GM12865 (cell line): ENCODE measurements around the gene SCNN1B.
"Not testable (repeated sequence)": the region's sequence is repeated elsewhere in the genome, so short reads cannot be mapped to it uniquely, and the experiment has no call there.

ENCODE experiments used
- DNase-seq: peaks from one replicate; pipeline ENCODE4 v3.0.0; 2010; ENCODE audit warnings: low read depth
- H3K4me3 ChIP-seq: 2 replicates; pipeline ENCODE4 v1.5.1; 2011; ENCODE audit warnings: mild to moderate bottlenecking, low read depth, low read length, control low read depth
- CTCF ChIP-seq: IDR thresholded peaks from 2 replicates; pipeline ENCODE4 v1.5.1; 2011; ENCODE audit warnings: low read length, control low read depth, low read depth, inconsistent platforms; ENCODE audit not compliant: insufficient read depth; ENCODE audit errors: missing control alignments

The SCNN1B gene

GRCh38 chr16:23384878-23385277, 82.8 kb downstream of the SCNN1B start:
- TF ChIP-seq CTCF = no peak
- DNase-seq = peak; percentile 26
- no peak overlapping the region for H3K4me3 ChIP-seq

GRCh38 chr16:23385441-23385840, 83.3 kb downstream of the SCNN1B start:
- H3K4me3 ChIP-seq = no peak overlapping the region
- no peak for DNase-seq
- no peak for TF ChIP-seq CTCF

- TF ChIP-seq CTCF = no peak
- no peak for DNase-seq
- H3K4me3 ChIP-seq = no peak overlapping the region
These were observed 85.6 kb downstream of the SCNN1B start for GRCh38 chr16:23387666-23388065.

DNA sequence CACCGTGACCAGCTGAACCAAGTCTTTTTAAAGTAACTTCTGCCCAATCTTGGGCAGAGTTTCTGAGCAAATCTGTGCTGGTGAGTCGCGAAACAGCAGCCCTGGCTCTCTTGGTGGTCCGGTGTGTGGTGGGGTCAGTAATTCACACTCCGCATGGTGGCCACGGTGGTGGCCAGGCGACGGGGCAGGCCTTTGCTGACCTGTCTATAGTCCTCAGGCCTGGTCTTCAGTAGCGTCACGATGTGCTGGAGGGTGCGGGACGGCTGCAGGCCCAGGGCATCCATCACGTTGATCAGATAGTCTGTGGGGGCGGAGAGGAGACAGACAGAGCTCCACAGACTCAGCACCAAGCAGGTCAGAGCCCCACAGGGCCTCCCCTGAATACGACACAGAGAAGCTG, 86.7 kb downstream of the SCNN1B start:
- DNase-seq = no peak
- no peak for TF ChIP-seq CTCF
- no peak overlapping the region for H3K4me3 ChIP-seq

- DNase-seq = no peak
- no peak overlapping the region for H3K4me3 ChIP-seq
- no peak for TF ChIP-seq CTCF
These were observed 87.1 kb downstream of the SCNN1B start for GRCh38 chr16:23389201-23389600.

- not testable (repeated sequence) for DNase-seq, H3K4me3 ChIP-seq
These were observed 87.8 kb downstream of the SCNN1B start for GRCh38 chr16:23389936-23390335.

DNA sequence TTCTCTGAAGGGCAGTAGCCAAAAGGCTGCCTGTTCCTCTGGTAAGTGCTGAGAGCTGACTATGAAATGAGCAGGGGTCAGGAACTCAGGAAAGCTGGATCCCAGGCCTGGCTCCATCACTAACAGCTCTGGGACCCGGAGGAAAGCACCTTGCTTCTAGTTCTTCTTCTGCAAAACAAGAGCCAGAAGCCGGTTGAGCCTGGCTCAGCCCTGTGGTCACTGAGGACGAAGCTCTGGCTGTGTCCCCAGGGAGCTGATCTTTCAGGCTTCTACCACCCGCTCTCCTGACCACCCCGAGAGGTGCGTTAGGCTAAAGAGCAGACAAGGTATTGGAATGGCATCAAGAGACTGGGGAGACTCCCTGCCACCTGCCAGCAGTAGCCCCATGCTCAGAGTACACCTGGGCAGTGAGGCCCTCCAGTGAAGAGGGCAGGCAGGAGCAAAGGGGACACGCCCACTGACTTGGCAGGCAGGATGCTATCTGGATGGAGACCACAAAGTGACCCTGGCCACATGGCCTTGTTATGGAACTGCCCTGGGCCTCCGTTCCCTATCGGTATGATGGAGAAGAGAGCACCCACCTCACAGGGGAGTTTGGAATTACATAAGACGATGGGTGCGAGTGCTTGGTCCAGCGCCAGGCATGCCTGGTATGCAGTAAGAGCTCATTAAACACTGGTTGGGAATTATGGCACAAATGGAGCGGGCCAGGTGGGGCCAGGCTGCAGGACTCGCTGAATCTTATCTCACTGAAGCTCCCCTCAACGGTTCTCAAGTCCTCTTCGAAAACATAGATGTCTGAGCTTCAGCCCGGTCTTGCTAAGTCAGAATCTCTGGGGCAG, 89.5 kb downstream of the SCNN1B start:
- H3K4me3 ChIP-seq = no peak overlapping the region
- DNase-seq = no peak
- TF ChIP-seq CTCF = no peak
